OCI-LY1 (cell line): ENCODE measurements around the gene C1QTNF7.

Experiments
- CTCF ChIP-seq: fragments of 200-600 bp; sonication (generic), shearing (Covaris generic); IDR thresholded peaks from 2 replicates; pipeline ENCODE4 v1.5.1; 2017; ENCODE audit warnings: mild to moderate bottlenecking, antibody characterized with exemption, low read length, moderate library complexity, mixed read lengths
- EZH2 ChIP-seq: fragments of 200-600 bp; sonication (generic), shearing (Covaris generic); IDR thresholded peaks from 2 replicates; pipeline ENCODE4 v1.8.0; 2017; ENCODE audit warnings: borderline replicate concordance, mixed run types, mild to moderate bottlenecking, antibody characterized with exemption, low read length, moderate library complexity, mixed read lengths

GRCh38 chr4:15414551-15415091, 13.2 kb upstream of the C1QTNF7 start:
- TF ChIP-seq CTCF: no peak
- no peak for TF ChIP-seq EZH2
